ENCODE measurements around the gene AFAP1L1. TPM values are rescaled to one million over a fixed set of nuclear protein-coding genes. Genes with fewer than 3 reads are reported as not detected.

Gene AFAP1L1
- total and polyA plus RNA-seq, 10 of the 15 experiments (the other 5 are each of a cell fraction or from before 2014, with no cell fraction given): 0.11 TPM; not detected in 9

- no peak for TF ChIP-seq CTCF (IDR thresholded peaks at IDR 0.05 in 2 of 3, conservative IDR thresholded peaks at IDR 0.05 in 1 of 3; ENCODE audit: control insufficient read depth in 2 of 3, extremely low read depth in 1 of 3, insufficient read depth in 1 of 3, low read depth in 3 of 3, low read length in 3 of 3)
- no peak for TF ChIP-seq PML (IDR thresholded peaks at IDR 0.05; ENCODE audit: low read length)
- TF ChIP-seq YBX1 (IDR thresholded peaks at IDR 0.05): no peak
- no peak for TF ChIP-seq TCF7 (IDR thresholded peaks at IDR 0.05; ENCODE audit: borderline replicate concordance)
- no peak for TF ChIP-seq BCLAF1 (IDR thresholded peaks at IDR 0.05)
Observed at GRCh38 chr5:149374801-149375200, 103.1 kb downstream of the AFAP1L1 start (continued).

GRCh38 chr5:149375434-149375833 is 103.8 kb downstream of the AFAP1L1 start:
- H2AFZ ChIP-seq (ENCODE audit: control insufficient read depth, low read depth, low read length): no peak overlapping the region
- ChIA-PET CTCF (interaction anchor here (0.7 to 6.6 kb wide), 9 partner anchors 9 to 243 kb away, joined by 3 to 90 read pairs (median 4); no protein-coding TSS in a partner anchor), POLR2A (no interaction called here), RAD21 (ENCODE audit: unreplicated experiment) (interaction anchor here (1.4 kb wide), 1 partner anchor 58 kb away, joined by 4 read pairs; no protein-coding TSS in a partner anchor), SMC1A (ENCODE audit: uncharacterized antibody, unreplicated experiment) (interaction anchor here (0.6 to 1.3 kb wide), 2 partner anchors 58 to 112 kb away, joined by 3 to 4 read pairs; no protein-coding TSS in a partner anchor)
- FAIRE-seq (no peak), ATAC-seq (no peak), DNase-seq (ENCODE audit: low read depth, low spot score) (no peak)
- H3K4me2 ChIP-seq (ENCODE audit: control insufficient read depth, insufficient read depth): no peak overlapping the region
- H3K79me2 ChIP-seq (ENCODE audit: control insufficient read depth, insufficient read depth, low read length): no peaks in the 10 kb centered on the region
- H3K4me1 ChIP-seq (ENCODE audit: control insufficient read depth, insufficient read depth, low read length): no peaks in the 10 kb centered on the region
- H3K9me3 ChIP-seq (replicated peaks; ENCODE audit: control insufficient read depth, insufficient read depth, low read length): no peaks in the 10 kb centered on the region
- H3K27me3 ChIP-seq (replicated peaks in 1 of 2; ENCODE audit: control insufficient read depth in 2 of 2, insufficient read depth in 2 of 2, low read length in 1 of 2): peaks cover 0 to 2% of the 10 kb centered on the region in 2 experiments; a peak in 2 of 4 replicates
- BruUV-seq (replicated peaks): no TSS peak
- in situ Hi-C loops (cut with MboI) (no loop called here), intact Hi-C loops (cut with micrococcal nuclease; ENCODE audit: unreplicated experiment) (no loop called here)
- no peak overlapping the region for H3K4me3 ChIP-seq
- H3K27ac ChIP-seq (ENCODE audit: control insufficient read depth, insufficient read depth): no peak overlapping the region
- WGBS (ENCODE audit: insufficient coverage, insufficient replicate concordance, low lambda C conversion rate, missing lambda C conversion rate): 65% methylated on average over 6 of the region's 6 CpGs
- H4K20me1 ChIP-seq (ENCODE audit: control insufficient read depth, insufficient read depth): no peaks in the 10 kb centered on the region
- H3K36me3 ChIP-seq (ENCODE audit: control insufficient read depth in 2 of 2, insufficient read depth in 2 of 2, low read length in 1 of 2): no peaks in the 10 kb centered on the region
- no peak overlapping the region for H3K9ac ChIP-seq (ENCODE audit: control insufficient read depth, insufficient read depth, low read length)
- TF ChIP-seq MYC (IDR thresholded peaks at IDR 0.05; ENCODE audit: insufficient read depth, insufficient read length, insufficient replicate concordance, low read length, severe bottlenecking) (no peak), NRF1 (conservative IDR thresholded peaks at IDR 0.05; ENCODE audit: low read depth, low read length) (no peak), MTA2 (IDR thresholded peaks at IDR 0.05; ENCODE audit: low read depth) (no peak), E2F4 (IDR thresholded peaks at IDR 0.05; ENCODE audit: low read depth, low read length) (no peak), MAX (IDR thresholded peaks at IDR 0.05; ENCODE audit: low read depth, low read length) (no peak), CBX3 (IDR thresholded peaks at IDR 0.05; ENCODE audit: borderline replicate concordance, low read depth) (no peak), HCFC1 (IDR thresholded peaks at IDR 0.05; ENCODE audit: low read length) (no peak), NFXL1 (IDR thresholded peaks at IDR 0.05; ENCODE audit: borderline replicate concordance) (no peak), ZBED1 (IDR thresholded peaks at IDR 0.05; ENCODE audit: borderline replicate concordance) (no peak), CHD2 (IDR thresholded peaks at IDR 0.05; ENCODE audit: borderline replicate concordance, low read depth, low read length) (no peak), TCF12 (IDR thresholded peaks at IDR 0.05; ENCODE audit: low read depth, low read length) (no peak), SP1 (IDR thresholded peaks at IDR 0.05; ENCODE audit: low read depth, low read length) (no peak), BCL11A (IDR thresholded peaks at IDR 0.05; ENCODE audit: low read depth, low read length) (no peak), TCF7 (IDR thresholded peaks at IDR 0.05; ENCODE audit: borderline replicate concordance) (no peak)

All from GM12878 (cell line).